Measurements from ENCODE around the gene OLFM1. TPM values are rescaled to one million over a fixed set of nuclear protein-coding genes. Genes with fewer than 3 reads are reported as not detected.

Gene OLFM1
- total and polyA plus RNA-seq, 2 of the 4 experiments (the other 2 are of a cell fraction), result 0.36 to 0.38 TPM

- H3K4me3 ChIP-seq (ENCODE audit: insufficient read depth, low read depth, low read length), result no peak overlapping the region
- H2AK5ac ChIP-seq (ENCODE audit: low read depth, low read length), result no peak overlapping the region
- H3K14ac ChIP-seq (replicated peaks; ENCODE audit: low read depth, low read length), result no peak overlapping the region
- no peak overlapping the region for H3K18ac ChIP-seq (ENCODE audit: low read depth, low read length)
- H3K9me1 ChIP-seq (ENCODE audit: insufficient read depth, low read length), result no peaks in the 10 kb centered on the region
- H2BK120ac ChIP-seq (ENCODE audit: low read depth, low read length), result no peak overlapping the region
- no peak overlapping the region for H3K4ac ChIP-seq (ENCODE audit: low read depth, low read length)
- H4K5ac ChIP-seq (ENCODE audit: low read depth, low read length), result no peak overlapping the region
- H3K79me1 ChIP-seq (ENCODE audit: low read depth in 1 of 2, low read length in 2 of 2), result no peaks in the 10 kb centered on the region
- in situ Hi-C loops (cut with MboI; ENCODE audit: low sequenced_read_pairs), result no loop called here
- H2AK9ac ChIP-seq (replicated peaks; ENCODE audit: low read depth, low read length, poor library complexity), result no peak overlapping the region
- no peak overlapping the region for H3K27ac ChIP-seq (ENCODE audit: insufficient read depth, low read length)
- TF ChIP-seq RCOR1 (IDR thresholded peaks at IDR 0.05; ENCODE audit: insufficient replicate concordance, low read length) (no peak), NFE2L2 (IDR thresholded peaks at IDR 0.05; ENCODE audit: low read depth, low read length) (no peak), SMC3 (IDR thresholded peaks at IDR 0.05; ENCODE audit: low read depth, low read length) (no peak), FOS (IDR thresholded peaks at IDR 0.05; ENCODE audit: low read depth, low read length) (no peak), MXI1 (IDR thresholded peaks at IDR 0.05; ENCODE audit: borderline replicate concordance, low read depth, low read length) (no peak), MAZ (IDR thresholded peaks at IDR 0.05; ENCODE audit: borderline replicate concordance, low read depth, low read length) (no peak), RFX5 (IDR thresholded peaks at IDR 0.05; ENCODE audit: low read depth, low read length) (no peak), BHLHE40 (IDR thresholded peaks at IDR 0.05; ENCODE audit: low read depth, low read length) (no peak), CEBPB (IDR thresholded peaks at IDR 0.05; ENCODE audit: low read depth, low read length) (no peak), POLR2A (IDR thresholded peaks at IDR 0.05; ENCODE audit: low read depth, low read length) (no peak), CTCF (conservative IDR thresholded peaks at IDR 0.05; ENCODE audit: low read depth, low read length) (no peak)
- TF ChIP-seq, protein P1, sequence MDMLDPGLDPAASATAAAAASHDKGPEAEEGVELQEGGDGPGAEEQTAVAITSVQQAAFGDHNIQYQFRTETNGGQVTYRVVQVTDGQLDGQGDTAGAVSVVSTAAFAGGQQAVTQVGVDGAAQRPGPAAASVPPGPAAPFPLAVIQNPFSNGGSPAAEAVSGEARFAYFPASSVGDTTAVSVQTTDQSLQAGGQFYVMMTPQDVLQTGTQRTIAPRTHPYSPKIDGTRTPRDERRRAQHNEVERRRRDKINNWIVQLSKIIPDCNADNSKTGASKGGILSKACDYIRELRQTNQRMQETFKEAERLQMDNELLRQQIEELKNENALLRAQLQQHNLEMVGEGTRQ (IDR thresholded peaks at IDR 0.05; ENCODE audit: low read depth, low read length), result no peak
- H3K56ac ChIP-seq (ENCODE audit: extremely low read depth, insufficient read depth, low read length), result no peak overlapping the region
- peaks cover 16% of the 10 kb centered on the region for H3K27me3 ChIP-seq (ENCODE audit: control insufficient read depth, insufficient read depth, low read length)
- H3K36me3 ChIP-seq (ENCODE audit: control insufficient read depth, insufficient read depth, low read length), result no peaks in the 10 kb centered on the region
- no peak for DNase-seq
- dilution Hi-C loops (cut with HindIII; ENCODE audit: low sequenced_read_pairs, unreplicated experiment), result no loop called here
- ChIA-PET POLR2A (ENCODE audit: unreplicated experiment) (no interaction called here), CTCF (no interaction called here)
- no peaks in the 10 kb centered on the region for H3K9me3 ChIP-seq (ENCODE audit: control insufficient read depth, insufficient read depth, low read length)
- no peaks in the 10 kb centered on the region for H4K20me1 ChIP-seq (ENCODE audit: insufficient read depth, low read length)
- no peak overlapping the region for H2BK5ac ChIP-seq (ENCODE audit: low read depth, low read length, poor library complexity, severe bottlenecking)
- no peak overlapping the region for H2AFZ ChIP-seq (replicated peaks; ENCODE audit: low read length, poor library complexity)
- H4K91ac ChIP-seq (ENCODE audit: insufficient read depth, low read depth, low read length), result no peak overlapping the region
- no peak overlapping the region for H3K4me2 ChIP-seq (ENCODE audit: low read depth, low read length)
- H2BK15ac ChIP-seq (ENCODE audit: low read depth, low read length), result no peak overlapping the region
- intact Hi-C loops (cut with micrococcal nuclease), result no loop called here
- H3K9ac ChIP-seq (ENCODE audit: low read depth, low read length), result no peak overlapping the region
- 52% methylated on average over 3 of the region's 9 CpGs; no CpG with 5 or more reads in 1 of the 2 experiments for WGBS, 2 experiments (ENCODE audit: extremely low coverage in 2 of 2, insufficient read length in 1 of 2)
- ATAC-seq (ENCODE audit: low read depth), result no peak
- no peak overlapping the region for H3K23ac ChIP-seq (ENCODE audit: low read depth, low read length)
- BruUV-seq (replicated peaks), result no TSS peak
- H3K4me1 ChIP-seq (ENCODE audit: control insufficient read depth, insufficient read depth, low read length), result no peaks in the 10 kb centered on the region
- no peak overlapping the region for H4K8ac ChIP-seq (ENCODE audit: low read depth in 2 of 2, low read length in 2 of 2)
- H2BK20ac ChIP-seq (ENCODE audit: low read depth, low read length), result no peak overlapping the region
Measured at GRCh38 chr9:135073741-135074305, 13.6 kb upstream of the OLFM1 start.

Measured in IMR-90 (cell line).